H9 (cell line): Measurements from ENCODE around the gene TRPC4AP. TPM values are rescaled to one million over a fixed set of nuclear protein-coding genes. Genes with fewer than 3 reads are reported as not detected.

Experiments used
- DNase-seq: peaks from one replicate; pipeline ENCODE4 v3.0.0-alpha.2; 2017
- H2AFZ ChIP-seq: one replicate; pipeline ENCODE4 v1.6.1; 2013; ENCODE audit warnings: mild to moderate bottlenecking, low read length, control low read depth, moderate library complexity
- H2AK5ac ChIP-seq: 2 replicates; pipeline ENCODE4 v1.6.1; 2013; ENCODE audit warnings: low read length, control low read depth, mixed read lengths; ENCODE audit not compliant: insufficient read length
- H2BK120ac ChIP-seq: one replicate; pipeline ENCODE4 v1.6.1; 2013; ENCODE audit warnings: low read depth, mild to moderate bottlenecking, low read length, control low read depth, inconsistent platforms; ENCODE audit not compliant: poor library complexity, severe bottlenecking
- H2BK12ac ChIP-seq: 2 replicates; pipeline ENCODE4 v1.6.1; 2013; ENCODE audit warnings: low read length, control low read depth, mixed read lengths, low read depth; ENCODE audit not compliant: insufficient read length
- H2BK15ac ChIP-seq: 2 replicates; pipeline ENCODE4 v1.6.1; 2013; ENCODE audit warnings: low read depth, low read length, control low read depth
- H2BK20ac ChIP-seq: one replicate; pipeline ENCODE4 v1.6.1; 2013; ENCODE audit warnings: low read depth, mild to moderate bottlenecking, low read length, control low read depth, inconsistent platforms; ENCODE audit not compliant: poor library complexity, severe bottlenecking
- H2BK5ac ChIP-seq: 2 replicates; pipeline ENCODE4 v1.6.1; 2013; ENCODE audit warnings: low read length, control low read depth, mixed read lengths; ENCODE audit not compliant: insufficient read length
- H3K14ac ChIP-seq: 2 replicates; pipeline ENCODE4 v1.6.1; 2013; ENCODE audit warnings: low read length, control low read depth; ENCODE audit not compliant: insufficient read depth
- H3K18ac ChIP-seq: 2 replicates; pipeline ENCODE4 v1.6.1; 2013; ENCODE audit warnings: low read depth, mild to moderate bottlenecking, mixed read lengths, low read length, control low read depth; ENCODE audit not compliant: insufficient read length
- H3K23ac ChIP-seq: 2 replicates; pipeline ENCODE4 v1.6.1; 2013; ENCODE audit warnings: low read length, control low read depth, mixed read lengths, low read depth; ENCODE audit not compliant: insufficient read length
- H3K23me2 ChIP-seq: 2 replicates; pipeline ENCODE4 v1.6.1; 2013; ENCODE audit warnings: low read depth, mild to moderate bottlenecking, mixed read lengths, low read length, control low read depth; ENCODE audit not compliant: insufficient read length, poor library complexity, severe bottlenecking
- H3K27ac ChIP-seq: 2 replicates; pipeline ENCODE4 v1.5.1; 2013; ENCODE audit warnings: low read length, control low read depth, mixed read lengths, low read depth; ENCODE audit not compliant: insufficient read length
- H3K27me3 ChIP-seq: 2 replicates; pipeline ENCODE4 v1.6.1; 2013; ENCODE audit warnings: low read length, control low read depth, inconsistent platforms; ENCODE audit not compliant: insufficient read depth
- H3K4ac ChIP-seq: 2 replicates; pipeline ENCODE4 v1.6.1; 2013; ENCODE audit warnings: low read depth, mild to moderate bottlenecking, control low read depth, inconsistent platforms, low read length, moderate library complexity
- H3K4me1 ChIP-seq: 2 replicates; pipeline ENCODE4 v1.6.1; 2013; ENCODE audit warnings: low read length, control low read depth, inconsistent platforms; ENCODE audit not compliant: insufficient read depth
- H3K4me2 ChIP-seq: 2 replicates; pipeline ENCODE4 v1.6.1; 2013; ENCODE audit warnings: low read length, control low read depth, mixed read lengths; ENCODE audit not compliant: insufficient read length, insufficient read depth
- H3K56ac ChIP-seq: 2 replicates; pipeline ENCODE4 v1.6.1; 2013; ENCODE audit warnings: low read depth, mild to moderate bottlenecking, mixed read lengths, low read length, control low read depth; ENCODE audit not compliant: insufficient read length
- H3K79me1 ChIP-seq: 2 replicates; pipeline ENCODE4 v1.6.1; 2013; ENCODE audit warnings: low read depth, mild to moderate bottlenecking, moderate library complexity, low read length, control low read depth, inconsistent platforms; ENCODE audit not compliant: insufficient read depth, poor library complexity, severe bottlenecking
- H3K79me2 ChIP-seq: 2 replicates; pipeline ENCODE4 v1.6.1; 2013; ENCODE audit warnings: low read length, control low read depth, inconsistent platforms; ENCODE audit not compliant: insufficient read depth
- H3K9ac ChIP-seq: 2 replicates; pipeline ENCODE4 v1.6.1; 2013; ENCODE audit warnings: low read length, control low read depth, mixed read lengths; ENCODE audit not compliant: insufficient read length; ENCODE audit errors: extremely low read depth
- H3K9me3 ChIP-seq: one replicate; pipeline ENCODE4 v1.6.1; 2013; ENCODE audit warnings: low read depth, low read length, inconsistent platforms; ENCODE audit not compliant: control insufficient read depth
- H3T11ph ChIP-seq: one replicate; pipeline ENCODE4 v1.6.1; 2013; ENCODE audit warnings: mild to moderate bottlenecking, low read length, control low read depth, inconsistent platforms
- H4K20me1 ChIP-seq: one replicate; pipeline ENCODE4 v1.6.1; 2013; ENCODE audit not compliant: control insufficient read depth, insufficient read length, insufficient read depth
- H4K5ac ChIP-seq: 2 replicates; pipeline ENCODE4 v1.6.1; 2013; ENCODE audit warnings: low read depth, mild to moderate bottlenecking, mixed read lengths, low read length, control low read depth; ENCODE audit not compliant: insufficient read length
- H4K8ac ChIP-seq: replicated peaks from 2 replicates; pipeline ENCODE4 v1.6.1; 2013; ENCODE audit warnings: low read length, control low read depth, mixed read lengths, low read depth; ENCODE audit not compliant: insufficient read length
- H4K91ac ChIP-seq: 2 replicates; pipeline ENCODE4 v1.6.1; 2013; ENCODE audit warnings: low read depth, mild to moderate bottlenecking, moderate library complexity, mixed read lengths, low read length, control low read depth; ENCODE audit not compliant: insufficient read length
- H3K27ac Mint-ChIP-seq, 3 experiments: 2 replicates in 2 of 3; 3 replicates in 1 of 3; pipeline ENCODE4 v1.8.0; 2020 to 2021; ENCODE audit warnings: mixed read lengths in 3 of 3, mild to moderate bottlenecking in 1 of 3, moderate library complexity in 1 of 3
- H3K27me3 Mint-ChIP-seq: 2 replicates; pipeline ENCODE4 v1.8.0; 2021; ENCODE audit warnings: low read depth, mild to moderate bottlenecking, moderate library complexity, mixed read lengths
- H3K36me3 Mint-ChIP-seq, 3 experiments: 2 replicates in 2 of 3; 3 replicates in 1 of 3; pipeline ENCODE4 v1.8.0; 2020 to 2021; ENCODE audit warnings: low read depth in 3 of 3, mixed read lengths in 3 of 3; ENCODE audit not compliant: insufficient read depth in 1 of 3
- H3K4me1 Mint-ChIP-seq, 2 experiments: 2 replicates each; pipeline ENCODE4 v1.8.0; 2020; ENCODE audit warnings: mixed read lengths in 2 of 2
- H3K4me3 Mint-ChIP-seq, 2 experiments: 2 replicates in 1 of 2; 3 replicates in 1 of 2; pipeline ENCODE4 v1.8.0; 2020 to 2021; ENCODE audit warnings: mild to moderate bottlenecking in 2 of 2, mixed read lengths in 2 of 2, moderate library complexity in 1 of 2
- H3K9me3 Mint-ChIP-seq, 2 experiments: 2 replicates in 1 of 2; 3 replicates in 1 of 2; pipeline ENCODE4 v1.8.0; 2020; ENCODE audit warnings: mild to moderate bottlenecking in 2 of 2, mixed read lengths in 2 of 2, moderate library complexity in 1 of 2
- WGBS: extraction: QIAGEN DNeasy Blood & Tissue Kit; methylation state at CpG from one replicate; pipeline ENCODE4 v1.1.7; 2013; ENCODE audit warnings: missing lambda C conversion rate, low lambda C conversion rate, mixed read lengths; ENCODE audit not compliant: insufficient read length; ENCODE audit errors: extremely low coverage; 5-methylcytosine and 5-hydroxymethylcytosine counted together
- total RNA-seq: library from RNA; stranded (reverse); gene quantifications from 2 replicates; pipeline ENCODE4 v1.2.1, GENCODE V29; 2021
- TF ChIP-seq, protein P1 (sequence below): fragments of 200-600 bp; sonication (generic); conservative IDR thresholded peaks from 3 replicates; pipeline ENCODE4 v1.8.0; 2021; ENCODE audit warnings: antibody characterized with exemption, mild to moderate bottlenecking

The TRPC4AP gene
- total RNA-seq, 1 experiment from 2014 or later = 93.9 TPM

DNA sequence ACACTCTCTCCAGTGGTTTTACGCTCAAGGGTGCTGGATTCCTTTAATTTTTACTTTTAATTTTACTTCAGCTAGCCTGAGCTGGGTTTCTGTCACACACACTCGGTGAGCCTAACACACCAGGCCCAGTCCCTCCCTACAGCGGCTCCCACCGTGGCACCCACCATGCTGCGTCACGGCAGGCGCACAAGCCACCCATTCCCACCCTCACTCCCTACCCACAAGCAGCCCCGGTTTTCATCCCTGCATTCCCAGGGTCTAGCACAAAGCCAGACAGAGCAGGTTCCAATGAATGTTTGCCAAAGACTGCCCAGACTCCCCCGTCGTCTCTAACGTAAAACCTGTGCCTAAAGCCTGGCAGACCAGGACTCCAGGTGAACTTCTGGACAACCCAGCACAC lies 86.6 kb downstream of the TRPC4AP start:
- no peak overlapping the region for H3K4me2 ChIP-seq
- TF ChIP-seq, protein P1, sequence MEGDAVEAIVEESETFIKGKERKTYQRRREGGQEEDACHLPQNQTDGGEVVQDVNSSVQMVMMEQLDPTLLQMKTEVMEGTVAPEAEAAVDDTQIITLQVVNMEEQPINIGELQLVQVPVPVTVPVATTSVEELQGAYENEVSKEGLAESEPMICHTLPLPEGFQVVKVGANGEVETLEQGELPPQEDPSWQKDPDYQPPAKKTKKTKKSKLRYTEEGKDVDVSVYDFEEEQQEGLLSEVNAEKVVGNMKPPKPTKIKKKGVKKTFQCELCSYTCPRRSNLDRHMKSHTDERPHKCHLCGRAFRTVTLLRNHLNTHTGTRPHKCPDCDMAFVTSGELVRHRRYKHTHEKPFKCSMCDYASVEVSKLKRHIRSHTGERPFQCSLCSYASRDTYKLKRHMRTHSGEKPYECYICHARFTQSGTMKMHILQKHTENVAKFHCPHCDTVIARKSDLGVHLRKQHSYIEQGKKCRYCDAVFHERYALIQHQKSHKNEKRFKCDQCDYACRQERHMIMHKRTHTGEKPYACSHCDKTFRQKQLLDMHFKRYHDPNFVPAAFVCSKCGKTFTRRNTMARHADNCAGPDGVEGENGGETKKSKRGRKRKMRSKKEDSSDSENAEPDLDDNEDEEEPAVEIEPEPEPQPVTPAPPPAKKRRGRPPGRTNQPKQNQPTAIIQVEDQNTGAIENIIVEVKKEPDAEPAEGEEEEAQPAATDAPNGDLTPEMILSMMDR = no peak
- H3K27ac ChIP-seq = no peak overlapping the region
- Mint-ChIP-seq H3K4me3 (peak overlapping the region in 1 of 2 experiments; percentile 7; a peak in 1 of 5 replicates), H3K27me3 (no peaks in the 10 kb centered on the region), H3K4me1 (peaks cover 7 to 11% of the 10 kb centered on the region in 2 experiments), H3K36me3 (peaks cover 38 to 92% (median 83%) of the 10 kb centered on the region in 3 experiments), H3K9me3 (no peaks in the 10 kb centered on the region), H3K27ac (peak overlapping the region in 1 of 3 experiments; percentile 56; a peak in 2 of 7 replicates)
- no peak overlapping the region for H2BK5ac ChIP-seq
- no peak overlapping the region for H2BK120ac ChIP-seq
- H2AK5ac ChIP-seq = no peak overlapping the region
- no peak overlapping the region for H4K5ac ChIP-seq
- H3K14ac ChIP-seq = no peak overlapping the region
- no peak overlapping the region for H3T11ph ChIP-seq
- no peak overlapping the region for H3K4ac ChIP-seq
- H2BK15ac ChIP-seq = no peak overlapping the region
- no peak overlapping the region for H4K8ac ChIP-seq
- no peak overlapping the region for H3K56ac ChIP-seq
- no peaks in the 10 kb centered on the region for H3K27me3 ChIP-seq
- H3K4me1 ChIP-seq = no peaks in the 10 kb centered on the region
- no peak overlapping the region for H3K9ac ChIP-seq
- no peaks in the 10 kb centered on the region for H3K9me3 ChIP-seq
- H3K79me1 ChIP-seq = no peaks in the 10 kb centered on the region
- DNase-seq = peak; percentile 5
- H3K23ac ChIP-seq = no peak overlapping the region
- no peak overlapping the region for H3K18ac ChIP-seq
- H3K79me2 ChIP-seq = no peaks in the 10 kb centered on the region
- no CpG with 5 or more reads among the region's 11 CpGs for WGBS
- no peaks in the 10 kb centered on the region for H4K20me1 ChIP-seq
- H2BK20ac ChIP-seq = no peak overlapping the region
- H4K91ac ChIP-seq = no peak overlapping the region
- no peak overlapping the region for H2AFZ ChIP-seq
- H2BK12ac ChIP-seq = no peak overlapping the region
- no peaks in the 10 kb centered on the region for H3K23me2 ChIP-seq
